Right lobe of liver (tissue), 4 donors: ENCODE measurements around the gene KIF1A.

Source experiments
- CTCF ChIP-seq, 4 donors: fragments of 200-600 bp in 3 of 4; fragments of 450-650 bp in 1 of 4; IDR thresholded peaks; one replicate each; pipeline versions ENCODE4 v1.5.1 to v1.8.0; 2016 to 2022; ENCODE audit warnings: antibody characterized with exemption in 4 of 4, mild to moderate bottlenecking in 2 of 4
- POLR2A ChIP-seq: fragments of 450-650 bp; IDR thresholded peaks from one replicate; pipeline ENCODE4 v1.6.1; 2017; ENCODE audit warnings: antibody characterized with exemption, mild to moderate bottlenecking
- donor health status: DM: no; HTN: no; CAD: no.
- donor health status: DM: no; HTN: no; CAD: no.
- donor health status: DM: no; HTN: yes; CAD: no.

DNA sequence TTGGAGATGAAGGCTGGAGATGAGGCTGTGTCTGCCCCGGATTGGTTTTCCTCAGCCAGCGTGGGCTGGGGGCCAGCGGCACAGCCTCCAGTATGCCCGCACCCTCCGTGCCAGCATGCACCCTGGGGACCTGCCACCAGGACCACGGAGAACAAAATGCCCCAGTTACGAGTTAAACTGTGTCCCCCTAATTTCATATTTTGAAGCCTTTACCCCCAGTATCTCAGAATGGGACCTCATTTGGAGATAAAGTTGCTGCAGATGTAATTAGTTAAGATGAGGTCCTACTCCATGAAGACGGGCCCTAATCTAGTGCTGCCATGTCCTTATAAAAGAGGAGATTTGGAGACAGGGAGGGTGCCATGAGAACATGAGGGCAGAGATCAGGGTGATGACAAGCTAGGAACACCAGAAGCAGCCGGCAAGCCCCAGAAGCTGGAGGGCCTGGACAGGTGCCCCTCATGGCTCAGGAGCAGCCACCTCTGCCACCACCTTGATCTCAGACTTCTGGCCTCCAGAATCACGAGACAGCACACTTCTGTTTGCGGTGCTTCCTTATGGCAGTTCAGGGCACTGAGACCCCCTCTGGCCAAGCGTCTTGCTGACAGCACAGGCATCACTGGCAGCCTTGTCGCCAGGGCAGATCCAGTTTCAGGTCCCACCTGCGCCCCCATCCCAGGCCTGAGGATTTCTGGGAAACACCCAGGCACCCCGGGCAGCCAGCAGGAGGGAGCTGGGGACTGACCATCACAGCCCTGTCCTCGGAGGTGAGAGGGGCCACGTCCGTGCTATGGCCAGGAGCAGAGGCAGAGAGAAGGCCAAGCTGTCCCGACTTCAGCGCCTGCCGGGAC, 29.4 kb downstream of the KIF1A start:
- TF ChIP-seq CTCF (IDR thresholded peaks at IDR 0.05): no peak
- no peak for TF ChIP-seq POLR2A
